ENCODE data around the gene ZYX. TPM values are rescaled to one million over a fixed set of nuclear protein-coding genes. Genes with fewer than 3 reads are reported as not detected.

ZYX gene
- total RNA-seq, 3 donors from 2014 or later (not counting 1 experiment from before 2014, with no cell fraction given): 168 to 219 (median 186) TPM

- H3K4me3 Mint-ChIP-seq: no peak overlapping the region
- intact Hi-C loops (cut with micrococcal nuclease): no loop called here
- Histone ChIP-seq H3K36me3 (ENCODE audit: control insufficient read depth, insufficient read depth, low read length) (no peaks in the 10 kb centered on the region), H3K27me3 (ENCODE audit: control insufficient read depth, insufficient read depth, low read length) (peaks cover 3% of the 10 kb centered on the region), H3K4me3 (ENCODE audit: low read length) (no peak overlapping the region), H3K9me3 (ENCODE audit: control insufficient read depth, insufficient read depth, low read length) (no peaks in the 10 kb centered on the region), H3K27ac (ENCODE audit: low read length) (no peak overlapping the region), H3K4me1 (ENCODE audit: control insufficient read depth, insufficient read depth, low read length) (peaks cover 11% of the 10 kb centered on the region)
- H3K9me3 Mint-ChIP-seq: no peaks in the 10 kb centered on the region
- H3K27me3 Mint-ChIP-seq (ENCODE audit: low read depth in 2 of 2): peaks cover 24 to 33% of the 10 kb centered on the region in 2 donors
- 94% methylated on average over 8 of the region's 8 CpGs for WGBS (ENCODE audit: insufficient coverage)
- H3K27ac Mint-ChIP-seq: no peak overlapping the region
- TF ChIP-seq, protein P1, sequence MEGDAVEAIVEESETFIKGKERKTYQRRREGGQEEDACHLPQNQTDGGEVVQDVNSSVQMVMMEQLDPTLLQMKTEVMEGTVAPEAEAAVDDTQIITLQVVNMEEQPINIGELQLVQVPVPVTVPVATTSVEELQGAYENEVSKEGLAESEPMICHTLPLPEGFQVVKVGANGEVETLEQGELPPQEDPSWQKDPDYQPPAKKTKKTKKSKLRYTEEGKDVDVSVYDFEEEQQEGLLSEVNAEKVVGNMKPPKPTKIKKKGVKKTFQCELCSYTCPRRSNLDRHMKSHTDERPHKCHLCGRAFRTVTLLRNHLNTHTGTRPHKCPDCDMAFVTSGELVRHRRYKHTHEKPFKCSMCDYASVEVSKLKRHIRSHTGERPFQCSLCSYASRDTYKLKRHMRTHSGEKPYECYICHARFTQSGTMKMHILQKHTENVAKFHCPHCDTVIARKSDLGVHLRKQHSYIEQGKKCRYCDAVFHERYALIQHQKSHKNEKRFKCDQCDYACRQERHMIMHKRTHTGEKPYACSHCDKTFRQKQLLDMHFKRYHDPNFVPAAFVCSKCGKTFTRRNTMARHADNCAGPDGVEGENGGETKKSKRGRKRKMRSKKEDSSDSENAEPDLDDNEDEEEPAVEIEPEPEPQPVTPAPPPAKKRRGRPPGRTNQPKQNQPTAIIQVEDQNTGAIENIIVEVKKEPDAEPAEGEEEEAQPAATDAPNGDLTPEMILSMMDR (IDR thresholded peaks at IDR 0.05): no peak
- peaks cover 9 to 12% of the 10 kb centered on the region in 2 donors for H3K4me1 Mint-ChIP-seq
- H3K36me3 Mint-ChIP-seq: no peaks in the 10 kb centered on the region
- no peak for ATAC-seq
- no peak for DNase-seq
Observed at GRCh38 chr7:143341842-143342241, 39.3 kb upstream of the ZYX start.

- Histone ChIP-seq H3K27ac (ENCODE audit: low read length) (no peak overlapping the region), H3K36me3 (ENCODE audit: control insufficient read depth, insufficient read depth, low read length) (no peaks in the 10 kb centered on the region), H3K9me3 (ENCODE audit: control insufficient read depth, insufficient read depth, low read length) (no peaks in the 10 kb centered on the region), H3K27me3 (ENCODE audit: control insufficient read depth, insufficient read depth, low read length) (peaks cover 3% of the 10 kb centered on the region), H3K4me3 (ENCODE audit: low read length) (no peak overlapping the region), H3K4me1 (ENCODE audit: control insufficient read depth, insufficient read depth, low read length) (peaks cover 11% of the 10 kb centered on the region)
- TF ChIP-seq, protein P1 (IDR thresholded peaks at IDR 0.05): no peak
- ATAC-seq: no peak
- intact Hi-C loops (cut with micrococcal nuclease): no loop called here
- H3K27me3 Mint-ChIP-seq (ENCODE audit: low read depth in 2 of 2): peaks cover 20 to 23% of the 10 kb centered on the region in 2 donors
- no peak for DNase-seq
- H3K36me3 Mint-ChIP-seq: no peaks in the 10 kb centered on the region
- 91% methylated on average over 2 of the region's 3 CpGs for WGBS (ENCODE audit: insufficient coverage)
- no peak overlapping the region for H3K27ac Mint-ChIP-seq
- peaks cover 9 to 12% of the 10 kb centered on the region in 2 donors for H3K4me1 Mint-ChIP-seq
- no peak overlapping the region for H3K4me3 Mint-ChIP-seq
- H3K9me3 Mint-ChIP-seq: no peaks in the 10 kb centered on the region
Observed at GRCh38 chr7:143343596-143343995, 37.5 kb upstream of the ZYX start.

DNA sequence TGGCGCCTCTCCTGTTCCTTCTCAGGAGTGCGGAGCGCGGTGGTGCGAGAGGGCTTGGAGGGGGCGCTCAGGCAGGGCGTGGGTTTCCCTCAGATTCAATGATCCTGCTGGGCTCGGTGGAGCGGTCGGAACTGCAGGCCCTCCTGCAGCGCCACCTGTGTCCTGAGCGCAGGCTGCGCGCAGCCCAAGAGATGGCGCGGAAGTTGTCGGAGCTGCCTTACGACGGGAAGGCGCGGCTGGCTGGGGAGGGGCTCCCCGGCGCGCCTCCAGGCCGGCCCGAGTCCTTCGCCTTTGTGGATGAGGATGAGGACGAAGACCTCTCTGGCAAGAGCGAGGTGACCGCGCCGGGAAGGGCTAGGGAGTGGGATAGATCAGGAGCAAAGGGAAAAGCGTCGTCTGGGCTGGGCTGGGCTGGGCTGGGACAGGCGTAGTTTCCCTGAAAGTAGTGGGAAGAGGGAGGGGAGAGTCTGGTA, 35.7 kb upstream of the ZYX start:
- H3K27me3 ChIP-seq (ENCODE audit: control insufficient read depth, insufficient read depth, low read length): peaks cover 3% of the 10 kb centered on the region

More for the DNA sequence above, 35.7 kb upstream of the ZYX start:
- intact Hi-C loops (cut with micrococcal nuclease): no loop called here
- TF ChIP-seq, protein P1 (IDR thresholded peaks at IDR 0.05): peak; percentile 60
- Histone ChIP-seq H3K36me3 (ENCODE audit: control insufficient read depth, insufficient read depth, low read length) (no peaks in the 10 kb centered on the region), H3K9me3 (ENCODE audit: control insufficient read depth, insufficient read depth, low read length) (no peaks in the 10 kb centered on the region), H3K4me3 (ENCODE audit: low read length) (no peak overlapping the region), H3K27ac (ENCODE audit: low read length) (no peak overlapping the region), H3K4me1 (ENCODE audit: control insufficient read depth, insufficient read depth, low read length) (peaks cover 11% of the 10 kb centered on the region)
- 10% methylated on average over 35 of the region's 35 CpGs for WGBS (ENCODE audit: insufficient coverage)
- H3K27ac Mint-ChIP-seq: peak overlapping the region in 1 of 2 donors; percentile 79
- peak overlapping the region; percentile 77 for H3K4me3 Mint-ChIP-seq
- no peaks in the 10 kb centered on the region for H3K9me3 Mint-ChIP-seq
- H3K27me3 Mint-ChIP-seq (ENCODE audit: low read depth in 2 of 2): peaks cover 5 to 20% of the 10 kb centered on the region in 2 donors
- peak; percentile 91 to 99 (median 99) for ATAC-seq
- H3K36me3 Mint-ChIP-seq: no peaks in the 10 kb centered on the region
- DNase-seq: peak; percentile 48 to 83
- peaks cover 9 to 12% of the 10 kb centered on the region in 2 donors for H3K4me1 Mint-ChIP-seq

Measured in natural killer cell (primary cell).